DLD1 (cell line): Measurements from ENCODE around the gene RBBP9.
"Not testable (repeated sequence)": the region's sequence is repeated elsewhere in the genome, so short reads cannot be mapped to it uniquely, and the experiment has no call there.

Experiments used
- in situ Hi-C: cut with HindIII; loops from 2 replicates; pipeline ENCODE4 v1.10.0; 2017; ENCODE audit warnings: low sequenced_read_pairs

RBBP9 gene

GRCh38 chr20:18506744-18507143 is 9.7 kb upstream of the RBBP9 start:
- in situ Hi-C loops, result no loop called here

GRCh38 chr20:18504479-18505060 is 7.5 kb upstream of the RBBP9 start:
- in situ Hi-C loops, result no loop called here

DNA sequence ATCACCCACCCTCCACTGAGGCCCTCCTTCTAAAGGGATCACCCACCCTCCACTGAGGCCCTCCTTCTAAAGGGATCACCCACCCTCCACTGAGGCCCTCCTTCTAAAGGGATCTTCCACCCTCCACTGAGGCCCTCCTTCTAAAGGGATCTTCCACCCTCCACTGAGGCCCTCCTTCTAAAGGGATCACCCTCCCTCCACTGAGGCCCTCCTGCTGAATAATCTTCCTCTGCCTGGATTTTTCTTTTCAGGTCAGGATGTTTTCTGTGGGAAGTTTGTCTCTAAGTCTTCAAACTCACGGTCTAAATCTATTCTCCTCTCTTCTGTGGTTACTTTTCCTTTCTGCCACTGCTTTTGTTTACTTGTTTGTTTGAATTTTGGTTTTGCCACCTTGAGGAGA is 4.6 kb upstream of the RBBP9 start:
- in situ Hi-C loops, result not testable (repeated sequence)

DNA sequence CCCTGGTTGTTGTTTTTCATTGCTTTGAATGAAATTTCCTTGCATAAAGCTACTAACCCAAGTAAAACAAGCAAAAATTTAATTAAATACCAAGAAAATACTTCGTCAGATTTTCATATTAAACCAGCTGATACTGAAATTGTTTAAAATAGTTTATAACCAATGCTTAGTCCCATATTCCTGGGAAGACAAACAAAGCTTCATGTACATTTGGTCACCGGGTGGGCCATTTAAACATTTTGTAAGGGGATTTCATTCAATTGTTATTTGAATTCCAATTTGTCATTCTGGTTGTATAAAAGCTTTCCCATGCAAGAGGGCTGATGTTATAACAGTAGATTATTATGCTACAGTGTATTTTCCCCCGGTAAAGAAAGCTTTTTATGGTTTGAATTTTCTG is 578 bp upstream of the RBBP9 start:
- in situ Hi-C loops, result no loop called here

GRCh38 chr20:18496042-18496441 is 983 bp downstream of the RBBP9 start:
- in situ Hi-C loops, result no loop called here

- in situ Hi-C loops, result no loop called here
Measured at GRCh38 chr20:18488301-18488700, 8.7 kb downstream of the RBBP9 start.

- in situ Hi-C loops, result no loop called here
Measured at GRCh38 chr20:18481596-18481995, 15.4 kb downstream of the RBBP9 start.

- in situ Hi-C loops, result no loop called here
Measured at GRCh38 chr20:18477821-18478220, 19.2 kb downstream of the RBBP9 start.

DNA sequence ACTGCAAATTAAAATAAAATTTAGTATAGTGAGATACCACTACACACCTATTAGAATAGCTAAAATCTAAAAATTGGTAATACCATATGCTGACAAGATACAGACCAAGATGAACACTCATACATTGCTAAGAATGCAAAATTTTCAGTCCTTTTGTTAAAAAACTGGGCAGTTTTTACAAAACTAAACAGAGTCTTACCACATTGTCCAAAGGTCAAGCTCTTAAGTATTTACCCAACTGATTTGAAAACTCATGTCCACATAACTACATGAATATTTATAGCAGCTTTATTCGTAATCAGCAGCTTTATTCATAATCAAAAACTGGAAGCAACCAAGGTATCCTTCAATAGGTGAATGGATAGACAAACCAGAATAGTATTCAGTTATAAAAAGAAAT is 19.8 kb downstream of the RBBP9 start:
- in situ Hi-C loops, result no loop called here

DNA sequence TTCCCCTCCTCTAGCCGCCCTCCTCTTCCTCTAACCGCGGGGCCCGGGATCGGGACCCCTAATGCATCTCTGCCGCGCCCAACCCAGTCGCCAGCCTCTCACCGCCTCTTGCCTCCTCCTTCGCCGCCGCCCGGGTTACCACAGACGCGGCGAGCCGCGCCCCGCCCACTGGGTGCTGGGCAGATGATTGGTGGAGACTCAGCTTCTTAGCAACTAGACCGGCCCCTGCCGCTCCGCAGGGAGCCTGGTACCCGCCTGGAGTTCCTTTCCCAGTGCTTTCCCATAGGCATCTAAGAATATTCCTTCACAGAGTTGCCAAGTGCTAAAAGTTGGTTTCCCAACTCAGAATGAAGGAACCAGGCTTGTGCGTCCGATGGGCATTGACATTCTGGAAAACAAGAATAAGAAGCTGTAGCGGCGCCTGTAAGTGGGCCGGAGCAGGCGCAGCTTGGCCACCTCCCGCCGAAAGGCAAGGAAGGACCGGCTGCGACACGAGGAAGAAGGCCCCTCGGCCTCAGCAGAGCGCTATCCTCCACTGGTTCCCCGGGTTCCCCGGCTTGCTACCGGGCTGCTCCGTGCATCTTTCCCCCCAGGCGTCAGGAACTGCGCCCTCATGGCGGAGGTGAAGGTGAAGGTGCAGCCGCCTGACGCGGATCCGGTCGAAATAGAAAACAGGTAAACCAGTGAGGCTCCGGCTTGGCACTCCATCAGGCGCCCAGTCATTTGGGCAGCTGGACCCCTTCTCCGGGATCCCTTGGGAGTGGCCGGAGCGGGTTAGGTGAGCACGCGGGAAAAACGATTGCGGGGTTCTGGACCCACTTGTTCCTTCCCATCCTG is 29.9 kb downstream of the RBBP9 start, which contains the start of the genes DZANK1 and POLR3F:
Gene DZANK1 (minus strand): TSS at position 137 of the 837 bp plus-strand sequence. CDS start 1,672 bp downstream, outside the sequence.
Gene POLR3F (plus strand): TSS at position 497 of the 837 bp plus-strand sequence. CDS start 117 bp downstream, at position 614.
- in situ Hi-C loops, result no loop called here

DNA sequence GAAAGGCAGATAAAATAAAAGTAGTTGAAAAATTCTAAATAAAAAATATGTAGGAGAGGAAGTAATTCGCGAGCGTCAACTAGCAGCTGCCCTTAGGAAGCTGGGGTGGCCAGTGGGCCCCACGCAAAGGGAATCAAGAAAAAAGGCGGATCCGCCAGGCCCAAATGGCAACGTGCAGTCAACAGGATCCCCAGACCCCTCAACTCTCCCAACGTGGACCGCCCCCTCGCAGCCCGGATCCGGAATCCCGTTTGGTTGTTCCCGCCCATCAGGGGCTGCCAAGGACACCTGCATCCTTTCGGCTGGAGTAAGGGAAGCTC is 30.5 kb downstream of the RBBP9 start:
- in situ Hi-C loops, result no loop called here

DNA sequence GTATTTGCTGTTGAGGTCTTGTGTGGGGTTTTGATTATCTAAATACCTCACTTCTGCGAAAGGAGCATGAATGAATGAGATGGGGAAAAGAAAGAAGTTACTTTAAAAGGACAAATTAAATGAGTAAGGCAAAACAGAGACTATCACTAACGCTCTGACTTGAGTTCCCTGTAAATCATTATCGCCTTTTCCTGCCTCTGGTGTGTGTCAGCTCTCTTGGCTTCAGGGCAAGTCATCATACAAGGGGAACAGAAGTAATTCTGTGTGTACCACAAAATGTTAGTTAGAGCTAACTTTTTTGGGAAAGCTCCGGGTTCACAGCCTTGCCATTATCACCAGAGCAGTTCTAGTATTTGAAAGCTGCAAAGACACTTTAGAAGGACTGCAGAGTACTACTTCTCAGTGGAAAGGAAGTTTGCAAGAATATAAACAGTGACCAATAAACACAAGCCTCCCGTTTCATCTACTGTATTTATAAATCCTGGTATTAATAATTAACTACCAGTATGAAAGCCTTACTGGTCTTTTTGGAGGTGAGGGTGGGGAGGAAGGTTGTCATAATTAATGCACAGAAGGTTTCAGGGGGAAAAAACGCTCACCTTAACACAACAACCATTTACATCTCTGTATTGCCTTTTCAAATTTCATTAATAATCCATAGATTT is 31.4 kb downstream of the RBBP9 start:
- in situ Hi-C loops, result no loop called here

DNA sequence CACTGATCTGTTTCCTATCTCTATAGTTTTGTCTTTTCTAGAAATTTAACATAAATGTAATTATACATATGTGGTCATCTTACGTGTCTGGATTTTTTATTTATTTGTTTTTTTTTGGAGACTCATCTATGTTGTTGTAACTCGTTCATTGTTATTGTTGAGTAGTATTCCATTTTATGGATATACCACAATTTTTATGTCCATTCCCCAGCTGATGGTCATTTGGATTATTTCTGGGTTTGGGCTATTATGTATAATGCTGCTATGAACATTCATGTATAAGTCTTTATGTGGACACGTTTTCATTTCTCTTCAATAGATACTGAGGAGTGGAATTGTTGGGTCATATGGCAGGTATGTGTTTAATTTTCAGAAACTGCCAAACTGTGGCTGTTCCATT is 40.4 kb downstream of the RBBP9 start:
- in situ Hi-C loops, result no loop called here

DNA sequence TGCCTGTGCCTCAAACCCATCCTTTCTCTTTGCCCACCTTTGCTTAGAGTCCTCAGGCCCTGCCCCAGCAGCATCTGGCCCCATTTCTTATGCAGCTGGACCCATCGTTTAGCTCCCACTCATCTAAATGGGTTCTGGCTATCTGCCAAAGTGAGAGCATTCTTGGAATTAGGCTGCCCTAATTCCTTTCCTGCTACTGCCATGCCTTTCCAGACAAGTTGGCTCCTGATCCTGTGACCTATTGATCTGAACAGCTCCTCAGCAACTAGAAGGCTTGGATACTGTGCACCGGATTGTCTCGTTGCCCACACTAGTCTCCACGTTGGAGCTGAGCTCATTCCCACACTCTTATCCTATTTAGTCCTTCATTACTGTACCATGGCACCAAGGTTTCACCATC is 53.1 kb downstream of the RBBP9 start:
- in situ Hi-C loops, result no loop called here

GRCh38 chr20:18440403-18440802 is 56.6 kb downstream of the RBBP9 start:
- in situ Hi-C loops, result no loop called here

GRCh38 chr20:18436847-18437246 is 60.2 kb downstream of the RBBP9 start:
- in situ Hi-C loops, result no loop called here
